ENCODE measurements around the gene G6PD. TPM values are rescaled to one million over a fixed set of nuclear protein-coding genes. Genes with fewer than 3 reads are reported as not detected.

Gene G6PD
- polyA plus RNA-seq, 2 of the 4 experiments (the other 2 are of a cell fraction), result 692 to 1,409 TPM

DNA sequence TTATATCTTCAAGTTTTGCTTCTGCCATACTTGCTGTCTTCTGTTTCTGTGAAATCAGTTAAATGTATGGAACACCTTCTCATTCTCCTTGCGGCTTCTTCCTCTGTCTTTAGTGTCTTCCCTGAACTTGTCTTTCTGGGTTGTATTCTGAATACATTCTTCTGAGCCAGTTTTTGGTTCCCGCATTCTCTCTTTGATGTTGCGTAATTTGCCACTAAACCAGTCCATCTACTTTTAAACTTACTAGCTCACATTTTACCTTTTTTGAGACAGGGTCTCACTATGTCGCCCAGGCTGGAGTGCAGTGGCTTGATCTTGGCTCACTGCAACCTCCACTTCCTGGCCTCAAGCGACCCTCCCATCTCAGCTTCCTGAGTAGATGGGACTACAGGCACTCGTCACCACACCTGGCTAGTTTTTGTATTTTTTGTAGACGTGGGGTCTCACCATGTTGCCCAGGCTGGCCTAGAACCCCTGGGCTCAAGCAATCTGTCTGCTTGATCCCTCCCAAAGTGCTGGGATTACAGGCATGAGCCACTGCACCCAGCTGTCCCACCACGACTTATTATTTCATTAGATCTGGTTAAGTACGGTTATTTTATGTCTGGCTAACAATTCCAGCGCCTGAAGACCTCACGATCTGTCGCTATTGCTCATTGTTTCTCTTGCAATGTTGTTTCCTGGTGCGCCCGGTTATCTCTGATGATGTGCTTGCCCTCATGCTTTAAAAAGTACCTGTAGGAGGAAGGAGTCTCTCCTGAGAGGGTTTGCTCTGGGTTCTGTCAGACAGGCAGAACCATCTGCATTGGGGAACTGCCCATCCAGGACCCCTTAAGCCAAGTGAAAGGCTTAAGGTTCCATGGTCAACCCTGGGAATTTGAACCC, 20.8 kb downstream of the G6PD start (continued):
- TF ChIP-seq, protein P1, sequence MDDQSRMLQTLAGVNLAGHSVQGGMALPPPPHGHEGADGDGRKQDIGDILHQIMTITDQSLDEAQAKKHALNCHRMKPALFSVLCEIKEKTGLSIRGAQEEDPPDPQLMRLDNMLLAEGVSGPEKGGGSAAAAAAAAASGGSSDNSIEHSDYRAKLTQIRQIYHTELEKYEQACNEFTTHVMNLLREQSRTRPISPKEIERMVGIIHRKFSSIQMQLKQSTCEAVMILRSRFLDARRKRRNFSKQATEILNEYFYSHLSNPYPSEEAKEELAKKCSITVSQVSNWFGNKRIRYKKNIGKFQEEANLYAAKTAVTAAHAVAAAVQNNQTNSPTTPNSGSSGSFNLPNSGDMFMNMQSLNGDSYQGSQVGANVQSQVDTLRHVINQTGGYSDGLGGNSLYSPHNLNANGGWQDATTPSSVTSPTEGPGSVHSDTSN (IDR thresholded peaks at IDR 0.05), result peak; percentile 70
- TF ChIP-seq TP53 (CRISPR knock-in tag; IDR thresholded peaks at IDR 0.05) (peak; percentile 77; the same call in 1 of the 2 replicates), NPAS2 (CRISPR knock-in tag; IDR thresholded peaks at IDR 0.05; ENCODE audit: borderline replicate concordance) (no peak), EHMT2 (IDR thresholded peaks at IDR 0.05; ENCODE audit: low read depth) (no peak), PHF8 (IDR thresholded peaks at IDR 0.05; ENCODE audit: borderline replicate concordance, low read depth) (no peak), HEYL (CRISPR knock-in tag; IDR thresholded peaks at IDR 0.05) (no peak), ZFP36 (IDR thresholded peaks at IDR 0.05; ENCODE audit: borderline replicate concordance, partially characterized antibody) (no peak), BHLHE40 (IDR thresholded peaks at IDR 0.05; ENCODE audit: low read depth, low read length) (no peak), JUNB (IDR thresholded peaks at IDR 0.05) (no peak), KDM1A (IDR thresholded peaks at IDR 0.05; ENCODE audit: low read depth) (no peak), ZNF302 (CRISPR knock-in tag; IDR thresholded peaks at IDR 0.05) (no peak), CBX2 (IDR thresholded peaks at IDR 0.05; ENCODE audit: borderline replicate concordance, low read depth) (no peak), MAZ (IDR thresholded peaks at IDR 0.05; ENCODE audit: borderline replicate concordance, low read depth, low read length) (no peak), HOXA7 (CRISPR knock-in tag; IDR thresholded peaks at IDR 0.05) (peak; percentile 96), ZC3H11A (IDR thresholded peaks at IDR 0.05) (no peak), HOXB5 (CRISPR knock-in tag; IDR thresholded peaks at IDR 0.05) (no peak), RAD21 (conservative IDR thresholded peaks at IDR 0.05 in 1 of 2, IDR thresholded peaks at IDR 0.05 in 1 of 2) (no peak), EP300 (IDR thresholded peaks at IDR 0.05) (no peak)
- TF ChIP-seq, protein P2, sequence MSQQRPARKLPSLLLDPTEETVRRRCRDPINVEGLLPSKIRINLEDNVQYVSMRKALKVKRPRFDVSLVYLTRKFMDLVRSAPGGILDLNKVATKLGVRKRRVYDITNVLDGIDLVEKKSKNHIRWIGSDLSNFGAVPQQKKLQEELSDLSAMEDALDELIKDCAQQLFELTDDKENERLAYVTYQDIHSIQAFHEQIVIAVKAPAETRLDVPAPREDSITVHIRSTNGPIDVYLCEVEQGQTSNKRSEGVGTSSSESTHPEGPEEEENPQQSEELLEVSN (IDR thresholded peaks at IDR 0.05; ENCODE audit: borderline replicate concordance, low read depth), result no peak
- TF ChIP-seq, protein P3, sequence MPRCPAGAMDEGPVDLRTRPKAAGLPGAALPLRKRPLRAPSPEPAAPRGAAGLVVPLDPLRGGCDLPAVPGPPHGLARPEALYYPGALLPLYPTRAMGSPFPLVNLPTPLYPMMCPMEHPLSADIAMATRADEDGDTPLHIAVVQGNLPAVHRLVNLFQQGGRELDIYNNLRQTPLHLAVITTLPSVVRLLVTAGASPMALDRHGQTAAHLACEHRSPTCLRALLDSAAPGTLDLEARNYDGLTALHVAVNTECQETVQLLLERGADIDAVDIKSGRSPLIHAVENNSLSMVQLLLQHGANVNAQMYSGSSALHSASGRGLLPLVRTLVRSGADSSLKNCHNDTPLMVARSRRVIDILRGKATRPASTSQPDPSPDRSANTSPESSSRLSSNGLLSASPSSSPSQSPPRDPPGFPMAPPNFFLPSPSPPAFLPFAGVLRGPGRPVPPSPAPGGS (IDR thresholded peaks at IDR 0.05), result no peak
- TF ChIP-seq, protein P4, sequence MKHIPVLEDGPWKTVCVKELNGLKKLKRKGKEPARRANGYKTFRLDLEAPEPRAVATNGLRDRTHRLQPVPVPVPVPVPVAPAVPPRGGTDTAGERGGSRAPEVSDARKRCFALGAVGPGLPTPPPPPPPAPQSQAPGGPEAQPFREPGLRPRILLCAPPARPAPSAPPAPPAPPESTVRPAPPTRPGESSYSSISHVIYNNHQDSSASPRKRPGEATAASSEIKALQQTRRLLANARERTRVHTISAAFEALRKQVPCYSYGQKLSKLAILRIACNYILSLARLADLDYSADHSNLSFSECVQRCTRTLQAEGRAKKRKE (CRISPR knock-in tag; IDR thresholded peaks at IDR 0.05; ENCODE audit: low read depth), result no peak
- TF ChIP-seq, protein P5, sequence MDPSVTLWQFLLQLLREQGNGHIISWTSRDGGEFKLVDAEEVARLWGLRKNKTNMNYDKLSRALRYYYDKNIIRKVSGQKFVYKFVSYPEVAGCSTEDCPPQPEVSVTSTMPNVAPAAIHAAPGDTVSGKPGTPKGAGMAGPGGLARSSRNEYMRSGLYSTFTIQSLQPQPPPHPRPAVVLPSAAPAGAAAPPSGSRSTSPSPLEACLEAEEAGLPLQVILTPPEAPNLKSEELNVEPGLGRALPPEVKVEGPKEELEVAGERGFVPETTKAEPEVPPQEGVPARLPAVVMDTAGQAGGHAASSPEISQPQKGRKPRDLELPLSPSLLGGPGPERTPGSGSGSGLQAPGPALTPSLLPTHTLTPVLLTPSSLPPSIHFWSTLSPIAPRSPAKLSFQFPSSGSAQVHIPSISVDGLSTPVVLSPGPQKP (IDR thresholded peaks at IDR 0.05; ENCODE audit: low read depth, low read length), result no peak

DNA sequence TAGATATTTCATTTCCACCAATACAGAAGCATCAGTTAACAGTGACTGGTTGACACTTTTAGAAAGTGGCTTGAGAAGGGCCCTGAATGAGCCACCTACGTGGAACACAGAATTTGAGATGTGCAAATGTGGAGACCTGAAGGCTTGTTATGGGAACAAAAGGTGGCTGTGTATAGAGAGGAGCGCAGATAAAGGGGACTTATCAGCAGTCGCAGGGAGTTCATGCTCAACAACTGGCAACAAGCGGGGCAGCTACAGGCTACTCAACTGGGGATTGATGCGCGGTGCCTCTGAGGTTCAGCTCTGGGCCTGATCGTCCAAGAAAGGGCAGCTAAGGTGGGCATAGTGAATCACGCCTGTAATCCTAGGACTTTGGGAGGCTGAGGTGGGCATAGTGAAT, 27.3 kb downstream of the G6PD start:
- no peak overlapping the region for H3K4me2 ChIP-seq
- TF ChIP-seq POLR2AphosphoS2 (conservative IDR thresholded peaks at IDR 0.05; ENCODE audit: low read length) (0 out of 2 replicates have a peak, but pooled peaks have one; percentile 39), ZNF302 (CRISPR knock-in tag; IDR thresholded peaks at IDR 0.05) (no peak)
- ChIA-PET CTCF (no interaction called here), POLR2A (interaction anchor here (0.5 kb wide), 1 partner anchor 105 kb away, joined by 3 read pairs; no protein-coding TSS in a partner anchor)
- H3K9me3 ChIP-seq, result no peaks in the 10 kb centered on the region
- ATAC-seq (no peak), DNase-seq (ENCODE audit: low read depth in 1 of 2, low spot score in 1 of 2) (no peak), FAIRE-seq (no peak)
- no peak overlapping the region for H3K4me3 ChIP-seq
- WGBS (ENCODE audit: missing lambda C conversion rate), result 93% methylated on average over 8 of the region's 8 CpGs
- peaks cover 10% of the 10 kb centered on the region; the same call in 2 of the 3 replicates for H3K4me1 ChIP-seq
- no peak overlapping the region for H3K27ac ChIP-seq

All from A549 (cell line).